PC-9 (cell line): ENCODE data around the gene KRTAP3-1.

Experiments
- EZH2 ChIP-seq: fragments of 200-600 bp; sonication (generic); IDR thresholded peaks from 2 replicates; pipeline ENCODE4 v1.8.0; 2017; ENCODE audit warnings: antibody characterized with exemption, low read depth
- TF ChIP-seq, protein P1 (sequence below): fragments of 200-600 bp; sonication (generic); conservative IDR thresholded peaks from 2 replicates; pipeline ENCODE4 v1.6.1; 2017; ENCODE audit warnings: mixed run types, antibody characterized with exemption, mild to moderate bottlenecking, moderate library complexity

DNA sequence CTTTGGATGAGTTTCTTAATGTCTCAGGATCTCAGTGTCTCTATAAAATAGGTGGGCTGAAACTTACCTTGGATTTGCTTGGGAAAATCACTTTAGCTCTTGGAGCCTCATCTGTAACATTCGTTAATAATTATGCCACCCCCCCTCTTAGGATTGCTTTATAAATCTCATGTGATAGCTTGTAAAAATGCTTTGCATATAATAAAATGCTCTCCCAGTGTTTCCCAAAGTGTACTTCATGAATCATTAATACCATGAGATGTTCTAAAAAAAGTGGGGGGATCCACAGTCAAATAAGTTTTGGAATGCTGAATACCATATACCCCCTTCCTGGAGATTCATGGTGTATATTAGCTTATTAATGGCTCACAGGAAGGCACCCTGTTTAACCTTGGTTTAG, 47.3 kb downstream of the KRTAP3-1 start:
- TF ChIP-seq, protein P1, sequence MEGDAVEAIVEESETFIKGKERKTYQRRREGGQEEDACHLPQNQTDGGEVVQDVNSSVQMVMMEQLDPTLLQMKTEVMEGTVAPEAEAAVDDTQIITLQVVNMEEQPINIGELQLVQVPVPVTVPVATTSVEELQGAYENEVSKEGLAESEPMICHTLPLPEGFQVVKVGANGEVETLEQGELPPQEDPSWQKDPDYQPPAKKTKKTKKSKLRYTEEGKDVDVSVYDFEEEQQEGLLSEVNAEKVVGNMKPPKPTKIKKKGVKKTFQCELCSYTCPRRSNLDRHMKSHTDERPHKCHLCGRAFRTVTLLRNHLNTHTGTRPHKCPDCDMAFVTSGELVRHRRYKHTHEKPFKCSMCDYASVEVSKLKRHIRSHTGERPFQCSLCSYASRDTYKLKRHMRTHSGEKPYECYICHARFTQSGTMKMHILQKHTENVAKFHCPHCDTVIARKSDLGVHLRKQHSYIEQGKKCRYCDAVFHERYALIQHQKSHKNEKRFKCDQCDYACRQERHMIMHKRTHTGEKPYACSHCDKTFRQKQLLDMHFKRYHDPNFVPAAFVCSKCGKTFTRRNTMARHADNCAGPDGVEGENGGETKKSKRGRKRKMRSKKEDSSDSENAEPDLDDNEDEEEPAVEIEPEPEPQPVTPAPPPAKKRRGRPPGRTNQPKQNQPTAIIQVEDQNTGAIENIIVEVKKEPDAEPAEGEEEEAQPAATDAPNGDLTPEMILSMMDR = no peak
- no peak for TF ChIP-seq EZH2
